GM18519 (cell line): ENCODE results near the gene PRTN3.

Experiments used
- ATAC-seq: cut with Tn5 transposase; IDR thresholded peaks from one replicate; pipeline ENCODE4 v1.9.1; 2021; ENCODE audit warnings: mild to moderate bottlenecking, moderate library complexity; ENCODE audit not compliant: unreplicated experiment, low FRiP score

Gene PRTN3

GRCh38 chr19:892894-893689 lies 52.3 kb downstream of the PRTN3 start, which contains the start of the genes MED16 and RNU6-9:
TSS of gene MED16 (minus strand) at chr19:893187. CDS start at chr19:891131, 2,056 bp downstream.
TSS of gene RNU6-9 (plus strand) at chr19:893484.
- peak; percentile 60 for ATAC-seq

DNA sequence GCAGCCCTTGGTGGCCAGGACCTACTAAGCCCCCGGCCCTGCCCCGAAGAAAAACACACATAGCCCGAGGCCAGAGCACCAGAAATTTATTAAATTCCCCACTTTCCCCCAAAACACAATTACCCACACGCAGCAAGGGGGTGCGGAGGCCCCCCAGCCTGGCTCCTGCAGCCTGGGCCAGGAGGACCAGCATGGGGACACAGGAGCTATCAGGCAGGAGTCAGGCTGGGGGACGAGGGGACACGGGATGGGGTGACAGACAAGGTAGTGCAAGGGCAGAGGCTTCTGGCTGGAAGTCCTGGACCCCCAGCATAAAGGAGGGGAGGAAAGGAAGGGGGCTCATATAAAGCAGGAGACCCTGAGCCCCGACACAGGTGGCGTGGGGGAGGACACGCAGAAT lies 55.6 kb downstream of the PRTN3 start:
- no peak for ATAC-seq

- ATAC-seq = no peak
These were observed 56.2 kb downstream of the PRTN3 start for GRCh38 chr19:896999-897398.

GRCh38 chr19:897442-898039 lies 56.7 kb downstream of the PRTN3 start:
- ATAC-seq = no peak
